Measurements from ENCODE around the gene RTN4RL1.

The RTN4RL1 gene

GRCh38 chr17:2053380-2054261 is 28.5 kb upstream of the RTN4RL1 start:
- peak; percentile 86 for DNase-seq (ENCODE audit: low spot score)
- TF ChIP-seq CTCF (IDR thresholded peaks at IDR 0.05; ENCODE audit: extremely low read depth, missing control alignments), result peak; percentile 95

GRCh38 chr17:2051933-2052559 is 26.9 kb upstream of the RTN4RL1 start:
- TF ChIP-seq CTCF (IDR thresholded peaks at IDR 0.05; ENCODE audit: extremely low read depth, missing control alignments), result no peak
- no peak for DNase-seq (ENCODE audit: low spot score)

- no peak for DNase-seq (ENCODE audit: low spot score)
- no peak for TF ChIP-seq CTCF (IDR thresholded peaks at IDR 0.05; ENCODE audit: extremely low read depth, missing control alignments)
These were observed 26.2 kb upstream of the RTN4RL1 start for GRCh38 chr17:2051061-2051932.

DNA sequence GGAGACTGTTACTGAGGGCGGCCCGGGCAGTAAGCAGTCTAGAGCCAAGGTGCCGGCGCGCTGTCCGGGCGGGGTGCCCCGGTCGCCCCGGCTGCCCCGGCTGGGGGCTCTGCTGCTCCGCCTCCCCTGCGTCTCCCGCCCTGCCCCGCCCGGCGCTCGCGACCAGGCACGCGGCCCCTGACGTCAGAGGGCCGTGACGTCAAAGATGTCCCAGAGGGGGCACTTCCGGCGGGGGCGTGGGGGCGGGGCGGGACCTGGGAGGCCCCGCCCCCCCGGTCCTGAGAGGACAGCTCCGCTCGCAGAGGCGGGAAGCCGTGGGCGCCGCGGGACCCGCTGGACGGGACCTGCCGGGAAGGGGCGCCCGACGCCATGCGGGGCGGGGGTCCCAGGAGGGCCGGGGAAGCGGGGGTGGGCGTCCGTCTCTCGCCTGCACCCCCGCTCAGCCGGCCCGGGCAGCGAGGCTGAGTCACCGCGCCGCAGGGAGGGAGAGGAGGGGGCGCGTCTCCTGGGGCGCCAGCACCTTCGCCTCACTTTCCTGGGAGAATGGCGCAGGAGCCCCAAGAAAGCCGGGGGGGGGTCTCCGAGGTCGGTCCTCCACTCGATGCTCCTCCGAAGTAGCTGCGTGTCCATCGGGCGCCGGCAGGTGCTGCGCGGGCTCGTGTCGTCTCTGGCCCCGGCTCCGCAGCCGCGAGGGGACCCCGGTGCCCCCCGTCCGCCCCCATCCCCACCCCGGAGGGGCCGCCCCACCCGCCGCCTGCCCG is 25.3 kb upstream of the RTN4RL1 start:
- no peak for TF ChIP-seq CTCF (IDR thresholded peaks at IDR 0.05; ENCODE audit: extremely low read depth, missing control alignments)
- peak; percentile 86 for DNase-seq (ENCODE audit: low spot score)

GRCh38 chr17:2049333-2050299 is 24.5 kb upstream of the RTN4RL1 start:
- peak; percentile 96 for DNase-seq (ENCODE audit: low spot score)
- no peak for TF ChIP-seq CTCF (IDR thresholded peaks at IDR 0.05; ENCODE audit: extremely low read depth, missing control alignments)

- DNase-seq (ENCODE audit: low spot score), result no peak
- TF ChIP-seq CTCF (IDR thresholded peaks at IDR 0.05; ENCODE audit: extremely low read depth, missing control alignments), result no peak
These were observed 23.7 kb upstream of the RTN4RL1 start for GRCh38 chr17:2048805-2049204.

Measured in GM20000 (cell line).